Retinal pigment epithelial cell (primary cell): ENCODE results near the gene ENDOV.

Source experiments
- DNase-seq: peaks from one replicate; pipeline ENCODE4 v3.0.0-alpha.2; 2010; ENCODE audit warnings: low read depth
- H3K4me3 ChIP-seq: 2 replicates; pipeline ENCODE4 v1.5.1; 2011; ENCODE audit warnings: mild to moderate bottlenecking, low read length, control low read depth, moderate library complexity
- CTCF ChIP-seq: conservative IDR thresholded peaks from 2 replicates; pipeline ENCODE4 v1.5.1; 2011; ENCODE audit warnings: low read depth, low read length, control low read depth, inconsistent platforms

ENDOV gene

GRCh38 chr17:80477647-80478478 lies 62.9 kb downstream of the ENDOV start:
- H3K4me3 ChIP-seq, result no peak overlapping the region
- DNase-seq, result no peak
- peak; percentile 55 for TF ChIP-seq CTCF

GRCh38 chr17:80478487-80479245 lies 63.7 kb downstream of the ENDOV start:
- H3K4me3 ChIP-seq, result no peak overlapping the region
- no peak for TF ChIP-seq CTCF
- no peak for DNase-seq

- H3K4me3 ChIP-seq, result no peak overlapping the region
- no peak for DNase-seq
- no peak for TF ChIP-seq CTCF
Measured at GRCh38 chr17:80479246-80479566, 64.2 kb downstream of the ENDOV start.

- no peak overlapping the region for H3K4me3 ChIP-seq
- TF ChIP-seq CTCF, result no peak
- no peak for DNase-seq
Measured at GRCh38 chr17:80480248-80480647, 65.3 kb downstream of the ENDOV start.

GRCh38 chr17:80481284-80482057 lies 66.5 kb downstream of the ENDOV start:
- no peak overlapping the region for H3K4me3 ChIP-seq
- no peak for TF ChIP-seq CTCF
- no peak for DNase-seq

- H3K4me3 ChIP-seq, result no peak overlapping the region
- DNase-seq, result no peak
- TF ChIP-seq CTCF, result no peak
Measured at GRCh38 chr17:80482058-80482318, 67.0 kb downstream of the ENDOV start.
